ENCODE results near the gene ZNRF3.

The ZNRF3 gene

DNA sequence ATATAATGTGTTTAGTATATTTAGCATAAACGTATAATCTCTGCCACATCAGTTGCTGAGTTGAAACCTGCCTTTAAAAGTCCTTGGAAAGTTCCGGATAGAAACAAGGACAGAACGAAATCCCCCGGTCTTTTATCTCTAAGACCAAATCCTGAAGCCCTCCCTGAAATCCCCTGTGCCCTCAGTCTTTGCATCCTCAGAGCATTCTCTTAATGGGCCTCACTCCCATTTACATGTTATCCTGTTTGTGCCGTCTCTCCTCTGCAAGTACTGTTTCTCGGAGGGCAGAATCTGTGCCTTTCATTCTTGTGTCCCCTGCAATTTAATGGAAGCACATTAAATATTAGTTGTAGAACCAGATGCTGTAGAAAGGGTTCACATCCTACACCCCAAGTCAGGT is 56.0 kb downstream of the ZNRF3 start:
- Histone ChIP-seq H3K9me2 (replicated peaks; ENCODE audit: insufficient read depth, low read length) (no peaks in the 10 kb centered on the region), H2AFZ (ENCODE audit: low read depth, low read length, severe bottlenecking) (no peak overlapping the region), H3K79me2 (ENCODE audit: insufficient read depth, low read length) (no peaks in the 10 kb centered on the region), H3K4me3 (ENCODE audit: insufficient read depth, low read length, poor library complexity, severe bottlenecking) (no peak overlapping the region), H3K27me3 (ENCODE audit: low read length) (no peaks in the 10 kb centered on the region), H3K9ac (ENCODE audit: low read length) (no peak overlapping the region), H3K9me3 (ENCODE audit: insufficient read depth, low read length) (no peaks in the 10 kb centered on the region), H3F3A (ENCODE audit: insufficient read depth) (no peaks in the 10 kb centered on the region), H4K20me1 (ENCODE audit: low read depth, low read length) (0 out of 2 replicates have a peak, but pooled peaks cover 3% of the 10 kb centered on the region), H3K4me2 (ENCODE audit: low read depth, low read length, poor library complexity, severe bottlenecking) (no peak overlapping the region), H3K27ac (ENCODE audit: low read depth, low read length) (no peak overlapping the region), H3K36me3 (ENCODE audit: low read length) (no peaks in the 10 kb centered on the region)
- TF ChIP-seq, protein P1, sequence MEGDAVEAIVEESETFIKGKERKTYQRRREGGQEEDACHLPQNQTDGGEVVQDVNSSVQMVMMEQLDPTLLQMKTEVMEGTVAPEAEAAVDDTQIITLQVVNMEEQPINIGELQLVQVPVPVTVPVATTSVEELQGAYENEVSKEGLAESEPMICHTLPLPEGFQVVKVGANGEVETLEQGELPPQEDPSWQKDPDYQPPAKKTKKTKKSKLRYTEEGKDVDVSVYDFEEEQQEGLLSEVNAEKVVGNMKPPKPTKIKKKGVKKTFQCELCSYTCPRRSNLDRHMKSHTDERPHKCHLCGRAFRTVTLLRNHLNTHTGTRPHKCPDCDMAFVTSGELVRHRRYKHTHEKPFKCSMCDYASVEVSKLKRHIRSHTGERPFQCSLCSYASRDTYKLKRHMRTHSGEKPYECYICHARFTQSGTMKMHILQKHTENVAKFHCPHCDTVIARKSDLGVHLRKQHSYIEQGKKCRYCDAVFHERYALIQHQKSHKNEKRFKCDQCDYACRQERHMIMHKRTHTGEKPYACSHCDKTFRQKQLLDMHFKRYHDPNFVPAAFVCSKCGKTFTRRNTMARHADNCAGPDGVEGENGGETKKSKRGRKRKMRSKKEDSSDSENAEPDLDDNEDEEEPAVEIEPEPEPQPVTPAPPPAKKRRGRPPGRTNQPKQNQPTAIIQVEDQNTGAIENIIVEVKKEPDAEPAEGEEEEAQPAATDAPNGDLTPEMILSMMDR (IDR thresholded peaks at IDR 0.05; ENCODE audit: insufficient read depth, low read length, poor library complexity, severe bottlenecking), result no peak
- TF ChIP-seq EZH2phosphoT487 (conservative IDR thresholded peaks at IDR 0.05; ENCODE audit: low read length), result no peak

DNA sequence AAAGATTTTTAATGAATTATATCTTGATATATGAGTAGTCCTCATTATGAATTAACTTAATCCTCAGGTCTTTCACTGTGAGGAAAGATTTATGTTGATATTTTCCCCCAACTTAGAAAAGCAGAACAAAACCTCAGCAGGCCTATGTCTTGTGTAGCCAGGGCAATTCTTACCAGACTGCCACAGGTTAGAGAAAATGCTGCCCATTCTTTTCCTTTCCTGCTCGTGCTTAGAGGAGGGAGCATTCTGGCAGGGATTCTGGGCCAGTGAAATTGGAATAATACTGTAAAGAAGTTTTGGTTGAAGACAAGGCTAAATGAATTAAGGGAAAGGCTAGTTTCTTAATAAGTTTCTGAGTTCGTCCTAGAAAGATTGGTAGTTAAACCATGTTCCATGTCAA is 56.6 kb downstream of the ZNRF3 start:
- Histone ChIP-seq H3K9ac (ENCODE audit: low read length) (no peak overlapping the region), H3F3A (ENCODE audit: insufficient read depth) (no peaks in the 10 kb centered on the region), H3K27me3 (ENCODE audit: low read length) (no peaks in the 10 kb centered on the region), H3K9me2 (replicated peaks; ENCODE audit: insufficient read depth, low read length) (no peaks in the 10 kb centered on the region), H3K27ac (ENCODE audit: low read depth, low read length) (no peak overlapping the region), H3K79me2 (ENCODE audit: insufficient read depth, low read length) (no peaks in the 10 kb centered on the region), H4K20me1 (ENCODE audit: low read depth, low read length) (0 out of 2 replicates have a peak, but pooled peaks cover 3% of the 10 kb centered on the region), H3K36me3 (ENCODE audit: low read length) (no peaks in the 10 kb centered on the region), H2AFZ (ENCODE audit: low read depth, low read length, severe bottlenecking) (no peak overlapping the region), H3K4me3 (ENCODE audit: insufficient read depth, low read length, poor library complexity, severe bottlenecking) (no peak overlapping the region), H3K9me3 (ENCODE audit: insufficient read depth, low read length) (no peaks in the 10 kb centered on the region), H3K4me2 (ENCODE audit: low read depth, low read length, poor library complexity, severe bottlenecking) (no peak overlapping the region)
- TF ChIP-seq, protein P1 (IDR thresholded peaks at IDR 0.05; ENCODE audit: insufficient read depth, low read length, poor library complexity, severe bottlenecking), result no peak
- TF ChIP-seq EZH2phosphoT487 (conservative IDR thresholded peaks at IDR 0.05; ENCODE audit: low read length), result no peak

DNA sequence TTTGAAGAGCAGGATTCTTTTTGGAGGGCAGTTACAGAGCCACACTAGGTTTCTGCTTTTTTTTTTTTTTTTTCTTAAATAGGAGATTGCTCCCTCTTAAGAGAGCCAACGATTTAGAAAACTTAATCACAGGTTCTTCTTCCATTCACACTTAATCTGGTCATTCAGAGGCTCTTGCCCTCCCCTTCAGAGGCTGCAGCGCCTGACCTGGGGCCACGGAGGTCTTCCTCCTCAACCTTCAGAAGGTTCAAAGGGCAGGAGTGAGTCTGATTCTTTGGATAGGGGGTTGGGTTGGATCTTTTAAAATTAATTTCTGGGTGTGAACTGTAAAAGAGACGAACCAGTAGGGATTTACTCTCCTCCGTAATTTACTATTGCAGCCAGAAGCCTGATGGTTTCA is 57.1 kb downstream of the ZNRF3 start:
- Histone ChIP-seq H3K9me3 (ENCODE audit: insufficient read depth, low read length) (no peaks in the 10 kb centered on the region), H4K20me1 (ENCODE audit: low read depth, low read length) (0 out of 2 replicates have a peak, but pooled peaks cover 3% of the 10 kb centered on the region), H3K79me2 (ENCODE audit: insufficient read depth, low read length) (no peaks in the 10 kb centered on the region), H3K4me3 (ENCODE audit: insufficient read depth, low read length, poor library complexity, severe bottlenecking) (no peak overlapping the region), H2AFZ (ENCODE audit: low read depth, low read length, severe bottlenecking) (no peak overlapping the region), H3K9me2 (replicated peaks; ENCODE audit: insufficient read depth, low read length) (no peaks in the 10 kb centered on the region), H3K27me3 (ENCODE audit: low read length) (no peaks in the 10 kb centered on the region), H3K36me3 (ENCODE audit: low read length) (no peaks in the 10 kb centered on the region), H3K9ac (ENCODE audit: low read length) (no peak overlapping the region), H3K4me2 (ENCODE audit: low read depth, low read length, poor library complexity, severe bottlenecking) (no peak overlapping the region), H3K27ac (ENCODE audit: low read depth, low read length) (no peak overlapping the region), H3F3A (ENCODE audit: insufficient read depth) (no peaks in the 10 kb centered on the region)
- TF ChIP-seq, protein P1 (IDR thresholded peaks at IDR 0.05; ENCODE audit: insufficient read depth, low read length, poor library complexity, severe bottlenecking), result no peak

All from SU-DHL-6 (cell line).